Measurements from ENCODE around the gene ANKRD27. TPM values are rescaled to one million over a fixed set of nuclear protein-coding genes. Genes with fewer than 3 reads are reported as not detected.

The ANKRD27 gene
- total RNA-seq, 1 experiment from 2014 or later: 64.2 TPM

DNA sequence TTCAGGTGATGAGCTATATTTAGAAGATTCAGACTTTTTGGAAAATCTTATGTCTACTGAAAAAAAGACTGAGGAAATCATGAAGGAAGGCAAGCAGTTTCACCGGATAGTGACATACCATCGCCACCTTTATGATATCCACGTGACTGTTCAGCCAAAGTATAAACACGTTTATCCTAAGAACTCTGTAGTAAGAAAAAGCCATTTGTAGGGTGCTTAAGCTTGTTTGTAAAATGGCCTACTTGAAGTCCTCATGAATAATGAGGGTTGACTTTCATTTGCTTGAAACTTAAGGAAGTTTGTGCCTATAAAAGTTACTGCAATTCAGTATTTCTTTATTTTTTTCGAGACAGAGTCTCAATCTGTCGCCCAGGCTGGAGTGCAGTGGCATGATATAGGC lies 36.8 kb upstream of the ANKRD27 start:
- no peaks in the 10 kb centered on the region for H3K4me1 ChIP-seq (ENCODE audit: control insufficient read depth, insufficient read depth, low read length)
- intact Hi-C loops (cut with micrococcal nuclease; ENCODE audit: unreplicated experiment) (no loop called here), in situ Hi-C loops (cut with HindIII; ENCODE audit: low pct_unique_long_range_greater_than_20kb, low sequenced_read_pairs) (no loop called here)
- ChIA-PET CTCF (interaction anchor here (0.7 kb wide), 2 partner anchors 169 to 233 kb away, joined by 12 read pairs; no protein-coding TSS in a partner anchor), POLR2A (no interaction called here)
- DNase-seq (ENCODE audit: low read depth, low spot score): no peak
- H3K36me3 ChIP-seq (ENCODE audit: control insufficient read depth, insufficient read depth, low read length): peaks cover 15% of the 10 kb centered on the region; the same call in 1 of the 2 replicates
- H3K27me3 ChIP-seq (ENCODE audit: control insufficient read depth, insufficient read depth, low read length): no peaks in the 10 kb centered on the region
- no peaks in the 10 kb centered on the region for H3K9me3 ChIP-seq (ENCODE audit: control insufficient read depth, insufficient read depth, low read depth, low read length)
- H3K27ac ChIP-seq (ENCODE audit: low read length): no peak overlapping the region
- TF ChIP-seq TCF7L2 (IDR thresholded peaks at IDR 0.05; ENCODE audit: low read depth, low read length): no peak
- no peak for TF ChIP-seq POLR2AphosphoS5 (IDR thresholded peaks at IDR 0.05; ENCODE audit: low read depth, low read length)
- TF ChIP-seq REST (IDR thresholded peaks at IDR 0.05; ENCODE audit: insufficient read depth in 1 of 2, low read depth in 2 of 2, low read length in 1 of 2): no peak
- no peak for TF ChIP-seq SIN3A (IDR thresholded peaks at IDR 0.05; ENCODE audit: borderline replicate concordance, insufficient read depth, low read depth, low read length)
- TF ChIP-seq, protein P1, sequence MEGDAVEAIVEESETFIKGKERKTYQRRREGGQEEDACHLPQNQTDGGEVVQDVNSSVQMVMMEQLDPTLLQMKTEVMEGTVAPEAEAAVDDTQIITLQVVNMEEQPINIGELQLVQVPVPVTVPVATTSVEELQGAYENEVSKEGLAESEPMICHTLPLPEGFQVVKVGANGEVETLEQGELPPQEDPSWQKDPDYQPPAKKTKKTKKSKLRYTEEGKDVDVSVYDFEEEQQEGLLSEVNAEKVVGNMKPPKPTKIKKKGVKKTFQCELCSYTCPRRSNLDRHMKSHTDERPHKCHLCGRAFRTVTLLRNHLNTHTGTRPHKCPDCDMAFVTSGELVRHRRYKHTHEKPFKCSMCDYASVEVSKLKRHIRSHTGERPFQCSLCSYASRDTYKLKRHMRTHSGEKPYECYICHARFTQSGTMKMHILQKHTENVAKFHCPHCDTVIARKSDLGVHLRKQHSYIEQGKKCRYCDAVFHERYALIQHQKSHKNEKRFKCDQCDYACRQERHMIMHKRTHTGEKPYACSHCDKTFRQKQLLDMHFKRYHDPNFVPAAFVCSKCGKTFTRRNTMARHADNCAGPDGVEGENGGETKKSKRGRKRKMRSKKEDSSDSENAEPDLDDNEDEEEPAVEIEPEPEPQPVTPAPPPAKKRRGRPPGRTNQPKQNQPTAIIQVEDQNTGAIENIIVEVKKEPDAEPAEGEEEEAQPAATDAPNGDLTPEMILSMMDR (IDR thresholded peaks at IDR 0.05): no peak
- ATAC-seq: no peak
- H3K4me3 ChIP-seq (ENCODE audit: low read depth in 2 of 2, low read length in 2 of 2): no peak overlapping the region
- no TSS peak for BruUV-seq (replicated peaks)

GRCh38 chr19:32709032-32709431 lies 34.1 kb upstream of the ANKRD27 start:
- intact Hi-C loops (cut with micrococcal nuclease; ENCODE audit: unreplicated experiment) (no loop called here), in situ Hi-C loops (cut with HindIII; ENCODE audit: low pct_unique_long_range_greater_than_20kb, low sequenced_read_pairs) (no loop called here)
- no peak for TF ChIP-seq TCF7L2 (IDR thresholded peaks at IDR 0.05; ENCODE audit: low read depth, low read length)
- TF ChIP-seq, protein P1 (IDR thresholded peaks at IDR 0.05): no peak
- TF ChIP-seq SIN3A (IDR thresholded peaks at IDR 0.05; ENCODE audit: borderline replicate concordance, insufficient read depth, low read depth, low read length): no peak
- no peak for TF ChIP-seq REST (IDR thresholded peaks at IDR 0.05; ENCODE audit: insufficient read depth in 1 of 2, low read depth in 2 of 2, low read length in 1 of 2)
- no peak for TF ChIP-seq POLR2AphosphoS5 (IDR thresholded peaks at IDR 0.05; ENCODE audit: low read depth, low read length)
- Histone ChIP-seq H3K4me3 (ENCODE audit: low read depth in 2 of 2, low read length in 2 of 2) (no peak overlapping the region), H3K4me1 (ENCODE audit: control insufficient read depth, insufficient read depth, low read length) (no peaks in the 10 kb centered on the region), H3K27me3 (ENCODE audit: control insufficient read depth, insufficient read depth, low read length) (no peaks in the 10 kb centered on the region), H3K36me3 (ENCODE audit: control insufficient read depth, insufficient read depth, low read length) (peaks cover 19% of the 10 kb centered on the region; the same call in 1 of the 2 replicates), H3K9me3 (ENCODE audit: control insufficient read depth, insufficient read depth, low read depth, low read length) (peaks cover 4% of the 10 kb centered on the region; the same call in 1 of the 2 replicates), H3K27ac (ENCODE audit: low read length) (no peak overlapping the region)
- POLR2A ChIA-PET: no interaction called here
- BruUV-seq (replicated peaks): no TSS peak
- CTCF ChIA-PET: no interaction called here
- ATAC-seq: 0 out of 2 replicates have a peak, but pooled peaks have one; percentile 31
- no peak for DNase-seq (ENCODE audit: low read depth, low spot score)

Measured in Panc1 (cell line).